ENCODE measurements around the gene CAMK1D. TPM values are rescaled to one million over a fixed set of nuclear protein-coding genes. Genes with fewer than 3 reads are reported as not detected.

CAMK1D gene
- total and polyA plus RNA-seq, 2 of the 8 experiments (the other 6 are each of a cell fraction or from before 2014, with no cell fraction given), result 3.5 to 10.6 TPM

DNA sequence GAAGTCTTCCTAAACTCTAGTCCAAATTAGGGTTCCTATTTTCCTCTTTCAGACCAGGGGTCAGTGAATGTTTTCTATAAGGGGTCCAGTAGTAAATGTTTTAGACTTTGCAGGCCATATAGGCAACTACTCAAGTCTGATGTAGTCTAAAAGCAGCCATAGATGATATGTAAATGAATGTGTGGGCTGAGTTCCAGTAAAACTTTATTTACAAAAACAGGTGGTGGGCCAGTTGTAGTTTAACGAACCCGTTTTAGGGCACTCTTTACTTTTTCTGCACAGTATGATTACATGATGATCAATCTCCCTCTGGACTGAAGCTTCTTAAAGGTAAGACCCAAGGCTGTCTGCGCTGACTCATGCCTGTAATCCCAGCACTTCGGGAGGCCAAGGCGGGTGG lies 243.6 kb downstream of the CAMK1D start (continued):
- TF ChIP-seq, protein P1, sequence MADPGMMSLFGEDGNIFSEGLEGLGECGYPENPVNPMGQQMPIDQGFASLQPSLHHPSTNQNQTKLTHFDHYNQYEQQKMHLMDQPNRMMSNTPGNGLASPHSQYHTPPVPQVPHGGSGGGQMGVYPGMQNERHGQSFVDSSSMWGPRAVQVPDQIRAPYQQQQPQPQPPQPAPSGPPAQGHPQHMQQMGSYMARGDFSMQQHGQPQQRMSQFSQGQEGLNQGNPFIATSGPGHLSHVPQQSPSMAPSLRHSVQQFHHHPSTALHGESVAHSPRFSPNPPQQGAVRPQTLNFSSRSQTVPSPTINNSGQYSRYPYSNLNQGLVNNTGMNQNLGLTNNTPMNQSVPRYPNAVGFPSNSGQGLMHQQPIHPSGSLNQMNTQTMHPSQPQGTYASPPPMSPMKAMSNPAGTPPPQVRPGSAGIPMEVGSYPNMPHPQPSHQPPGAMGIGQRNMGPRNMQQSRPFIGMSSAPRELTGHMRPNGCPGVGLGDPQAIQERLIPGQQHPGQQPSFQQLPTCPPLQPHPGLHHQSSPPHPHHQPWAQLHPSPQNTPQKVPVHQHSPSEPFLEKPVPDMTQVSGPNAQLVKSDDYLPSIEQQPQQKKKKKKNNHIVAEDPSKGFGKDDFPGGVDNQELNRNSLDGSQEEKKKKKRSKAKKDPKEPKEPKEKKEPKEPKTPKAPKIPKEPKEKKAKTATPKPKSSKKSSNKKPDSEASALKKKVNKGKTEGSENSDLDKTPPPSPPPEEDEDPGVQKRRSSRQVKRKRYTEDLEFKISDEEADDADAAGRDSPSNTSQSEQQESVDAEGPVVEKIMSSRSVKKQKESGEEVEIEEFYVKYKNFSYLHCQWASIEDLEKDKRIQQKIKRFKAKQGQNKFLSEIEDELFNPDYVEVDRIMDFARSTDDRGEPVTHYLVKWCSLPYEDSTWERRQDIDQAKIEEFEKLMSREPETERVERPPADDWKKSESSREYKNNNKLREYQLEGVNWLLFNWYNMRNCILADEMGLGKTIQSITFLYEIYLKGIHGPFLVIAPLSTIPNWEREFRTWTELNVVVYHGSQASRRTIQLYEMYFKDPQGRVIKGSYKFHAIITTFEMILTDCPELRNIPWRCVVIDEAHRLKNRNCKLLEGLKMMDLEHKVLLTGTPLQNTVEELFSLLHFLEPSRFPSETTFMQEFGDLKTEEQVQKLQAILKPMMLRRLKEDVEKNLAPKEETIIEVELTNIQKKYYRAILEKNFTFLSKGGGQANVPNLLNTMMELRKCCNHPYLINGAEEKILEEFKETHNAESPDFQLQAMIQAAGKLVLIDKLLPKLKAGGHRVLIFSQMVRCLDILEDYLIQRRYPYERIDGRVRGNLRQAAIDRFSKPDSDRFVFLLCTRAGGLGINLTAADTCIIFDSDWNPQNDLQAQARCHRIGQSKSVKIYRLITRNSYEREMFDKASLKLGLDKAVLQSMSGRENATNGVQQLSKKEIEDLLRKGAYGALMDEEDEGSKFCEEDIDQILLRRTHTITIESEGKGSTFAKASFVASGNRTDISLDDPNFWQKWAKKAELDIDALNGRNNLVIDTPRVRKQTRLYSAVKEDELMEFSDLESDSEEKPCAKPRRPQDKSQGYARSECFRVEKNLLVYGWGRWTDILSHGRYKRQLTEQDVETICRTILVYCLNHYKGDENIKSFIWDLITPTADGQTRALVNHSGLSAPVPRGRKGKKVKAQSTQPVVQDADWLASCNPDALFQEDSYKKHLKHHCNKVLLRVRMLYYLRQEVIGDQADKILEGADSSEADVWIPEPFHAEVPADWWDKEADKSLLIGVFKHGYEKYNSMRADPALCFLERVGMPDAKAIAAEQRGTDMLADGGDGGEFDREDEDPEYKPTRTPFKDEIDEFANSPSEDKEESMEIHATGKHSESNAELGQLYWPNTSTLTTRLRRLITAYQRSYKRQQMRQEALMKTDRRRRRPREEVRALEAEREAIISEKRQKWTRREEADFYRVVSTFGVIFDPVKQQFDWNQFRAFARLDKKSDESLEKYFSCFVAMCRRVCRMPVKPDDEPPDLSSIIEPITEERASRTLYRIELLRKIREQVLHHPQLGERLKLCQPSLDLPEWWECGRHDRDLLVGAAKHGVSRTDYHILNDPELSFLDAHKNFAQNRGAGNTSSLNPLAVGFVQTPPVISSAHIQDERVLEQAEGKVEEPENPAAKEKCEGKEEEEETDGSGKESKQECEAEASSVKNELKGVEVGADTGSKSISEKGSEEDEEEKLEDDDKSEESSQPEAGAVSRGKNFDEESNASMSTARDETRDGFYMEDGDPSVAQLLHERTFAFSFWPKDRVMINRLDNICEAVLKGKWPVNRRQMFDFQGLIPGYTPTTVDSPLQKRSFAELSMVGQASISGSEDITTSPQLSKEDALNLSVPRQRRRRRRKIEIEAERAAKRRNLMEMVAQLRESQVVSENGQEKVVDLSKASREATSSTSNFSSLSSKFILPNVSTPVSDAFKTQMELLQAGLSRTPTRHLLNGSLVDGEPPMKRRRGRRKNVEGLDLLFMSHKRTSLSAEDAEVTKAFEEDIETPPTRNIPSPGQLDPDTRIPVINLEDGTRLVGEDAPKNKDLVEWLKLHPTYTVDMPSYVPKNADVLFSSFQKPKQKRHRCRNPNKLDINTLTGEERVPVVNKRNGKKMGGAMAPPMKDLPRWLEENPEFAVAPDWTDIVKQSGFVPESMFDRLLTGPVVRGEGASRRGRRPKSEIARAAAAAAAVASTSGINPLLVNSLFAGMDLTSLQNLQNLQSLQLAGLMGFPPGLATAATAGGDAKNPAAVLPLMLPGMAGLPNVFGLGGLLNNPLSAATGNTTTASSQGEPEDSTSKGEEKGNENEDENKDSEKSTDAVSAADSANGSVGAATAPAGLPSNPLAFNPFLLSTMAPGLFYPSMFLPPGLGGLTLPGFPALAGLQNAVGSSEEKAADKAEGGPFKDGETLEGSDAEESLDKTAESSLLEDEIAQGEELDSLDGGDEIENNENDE (IDR thresholded peaks at IDR 0.05; ENCODE audit: insufficient replicate concordance, low read length), result no peak
- no peak for TF ChIP-seq EGR1 (IDR thresholded peaks at IDR 0.05; ENCODE audit: borderline replicate concordance, low read depth, low read length)
- no peak for TF ChIP-seq KDM4A (IDR thresholded peaks at IDR 0.05; ENCODE audit: low read depth, low read length, severe bottlenecking)
- no peak for TF ChIP-seq HDAC6 (IDR thresholded peaks at IDR 0.05; ENCODE audit: low read depth, low read length)
- TF ChIP-seq SIN3A (conservative IDR thresholded peaks at IDR 0.05 in 1 of 2, IDR thresholded peaks at IDR 0.05 in 1 of 2; ENCODE audit: low read depth in 1 of 2, low read length in 2 of 2), result no peak
- no peak for TF ChIP-seq SIX5 (IDR thresholded peaks at IDR 0.05; ENCODE audit: low read depth, low read length)
- TF ChIP-seq KDM5A (IDR thresholded peaks at IDR 0.05; ENCODE audit: low read length), result no peak
- TF ChIP-seq, protein P2, sequence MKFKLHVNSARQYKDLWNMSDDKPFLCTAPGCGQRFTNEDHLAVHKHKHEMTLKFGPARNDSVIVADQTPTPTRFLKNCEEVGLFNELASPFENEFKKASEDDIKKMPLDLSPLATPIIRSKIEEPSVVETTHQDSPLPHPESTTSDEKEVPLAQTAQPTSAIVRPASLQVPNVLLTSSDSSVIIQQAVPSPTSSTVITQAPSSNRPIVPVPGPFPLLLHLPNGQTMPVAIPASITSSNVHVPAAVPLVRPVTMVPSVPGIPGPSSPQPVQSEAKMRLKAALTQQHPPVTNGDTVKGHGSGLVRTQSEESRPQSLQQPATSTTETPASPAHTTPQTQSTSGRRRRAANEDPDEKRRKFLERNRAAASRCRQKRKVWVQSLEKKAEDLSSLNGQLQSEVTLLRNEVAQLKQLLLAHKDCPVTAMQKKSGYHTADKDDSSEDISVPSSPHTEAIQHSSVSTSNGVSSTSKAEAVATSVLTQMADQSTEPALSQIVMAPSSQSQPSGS (IDR thresholded peaks at IDR 0.05; ENCODE audit: low read length), result no peak
- no peak for TF ChIP-seq TBP (IDR thresholded peaks at IDR 0.05; ENCODE audit: low read depth, low read length)
- no peak for TF ChIP-seq CREB1 (IDR thresholded peaks at IDR 0.05)

All from H1 (cell line).